GM18517 (cell line): ENCODE measurements around the gene STBD1.
"Not testable (repeated sequence)": the region's sequence is repeated elsewhere in the genome, so short reads cannot be mapped to it uniquely, and the experiment has no call there.

Experiments
- ATAC-seq: cut with Tn5 transposase; IDR thresholded peaks from one replicate; pipeline ENCODE4 v1.9.1; 2021; ENCODE audit warnings: mild to moderate bottlenecking, moderate library complexity; ENCODE audit not compliant: unreplicated experiment

STBD1 gene

GRCh38 chr4:76315267-76315918 lies 8.9 kb downstream of the STBD1 start:
- no peak for ATAC-seq

GRCh38 chr4:76316131-76316530 lies 9.6 kb downstream of the STBD1 start:
- no peak for ATAC-seq

- ATAC-seq = no peak
Measured at GRCh38 chr4:76322236-76322635, 15.7 kb downstream of the STBD1 start.

- ATAC-seq = no peak
Measured at GRCh38 chr4:76325072-76325471, 18.5 kb downstream of the STBD1 start.

GRCh38 chr4:76326515-76326914 lies 20.0 kb downstream of the STBD1 start:
- no peak for ATAC-seq

- no peak for ATAC-seq
Measured at GRCh38 chr4:76334885-76335284, 28.4 kb downstream of the STBD1 start.

- ATAC-seq = no peak
Measured at GRCh38 chr4:76339364-76339763, 32.8 kb downstream of the STBD1 start.

- no peak for ATAC-seq
Measured at GRCh38 chr4:76341063-76341462, 34.5 kb downstream of the STBD1 start.

GRCh38 chr4:76342191-76342590 lies 35.7 kb downstream of the STBD1 start:
- ATAC-seq = no peak

GRCh38 chr4:76342803-76343202 lies 36.3 kb downstream of the STBD1 start:
- no peak for ATAC-seq

- ATAC-seq = no peak
Measured at GRCh38 chr4:76354517-76355473, 48.3 kb downstream of the STBD1 start.

GRCh38 chr4:76357981-76358380 lies 51.4 kb downstream of the STBD1 start:
- ATAC-seq = no peak

- not testable (repeated sequence) for ATAC-seq
Measured at GRCh38 chr4:76359881-76360466, 53.4 kb downstream of the STBD1 start.
